Right lobe of liver (tissue), 4 donors: ENCODE data around the gene PRKCQ.

Experiments
- CTCF ChIP-seq, 4 donors: fragments of 200-600 bp in 3 of 4; fragments of 450-650 bp in 1 of 4; IDR thresholded peaks; one replicate each; pipeline versions ENCODE4 v1.5.1 to v1.8.0; 2016 to 2022; ENCODE audit warnings: antibody characterized with exemption in 4 of 4, mild to moderate bottlenecking in 2 of 4
- POLR2A ChIP-seq: fragments of 450-650 bp; IDR thresholded peaks from one replicate; pipeline ENCODE4 v1.6.1; 2017; ENCODE audit warnings: antibody characterized with exemption, mild to moderate bottlenecking
- donor health status: DM: no; HTN: no; CAD: no.
- donor health status: DM: no; HTN: no; CAD: no.
- donor health status: DM: no; HTN: yes; CAD: no.

GRCh38 chr10:6610647-6611046, 30.6 kb upstream of the PRKCQ start:
- TF ChIP-seq CTCF (IDR thresholded peaks at IDR 0.05) (no peak), POLR2A (no peak)
